ENCODE data around the gene METTL9. TPM values are rescaled to one million over a fixed set of nuclear protein-coding genes. Genes with fewer than 3 reads are reported as not detected.
A peak's percentile ranks its signal among the peaks of the same experiment; 100 is the strongest.

METTL9 gene
- total and polyA plus RNA-seq, 9 of the 15 experiments (the other 6 are each of a cell fraction or from before 2014, with no cell fraction given): 12.2 to 107 (median 79.1) TPM

DNA sequence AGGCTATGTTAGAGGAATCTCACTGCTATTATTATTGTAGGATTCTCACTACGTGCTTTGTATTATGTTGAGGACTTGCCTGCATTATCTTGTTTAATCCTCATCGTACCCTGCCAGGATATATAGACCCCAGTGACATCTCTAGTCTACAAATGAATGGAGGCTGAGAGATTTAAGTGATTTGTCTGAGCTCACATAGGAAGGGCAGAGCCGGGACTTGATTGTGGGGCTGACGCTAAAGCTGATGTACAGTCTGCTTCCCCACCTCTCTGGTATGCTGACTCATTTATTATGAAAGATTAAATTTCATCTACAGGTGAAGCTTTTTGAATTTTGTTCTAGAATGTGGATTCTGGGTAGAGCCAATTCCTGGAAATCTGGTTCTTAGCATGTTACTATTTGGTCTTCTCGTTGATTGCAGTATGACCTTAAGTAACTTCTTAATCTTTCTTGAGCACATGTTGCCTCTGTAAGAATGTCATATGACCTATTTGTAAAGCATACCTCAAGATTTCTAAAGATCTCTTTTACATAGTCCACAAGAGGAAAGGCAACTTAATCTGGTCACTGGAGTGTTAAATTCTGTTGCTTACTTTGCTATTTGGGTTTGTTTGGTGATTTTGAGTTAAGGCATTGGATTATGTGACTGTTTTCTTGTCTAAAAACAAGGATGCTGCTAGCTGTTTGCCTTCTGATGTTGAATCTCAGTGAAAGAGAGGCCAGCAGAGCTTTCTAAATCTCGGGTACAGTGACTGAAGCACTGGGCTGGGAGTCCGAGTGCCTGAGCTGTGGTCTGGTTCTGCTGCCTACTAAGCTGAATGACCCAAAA, 12.4 kb downstream of the METTL9 start (continued):
- TF ChIP-seq E2F5 (CRISPR knock-in tag; IDR thresholded peaks at IDR 0.05) (no peak), PKNOX1 (IDR thresholded peaks at IDR 0.05) (no peak; the same call in 1 of the 2 replicates), BRCA1 (IDR thresholded peaks at IDR 0.05) (no peak), BRCA1 (CRISPR knock-in tag; IDR thresholded peaks at IDR 0.05) (no peak), NEUROD1 (IDR thresholded peaks at IDR 0.05; ENCODE audit: borderline replicate concordance, low read depth, low read length, partially characterized antibody) (no peak), ZNF707 (CRISPR knock-in tag; conservative IDR thresholded peaks at IDR 0.05) (no peak), ZNF282 (CRISPR knock-in tag; IDR thresholded peaks at IDR 0.05) (no peak), GATAD2B (IDR thresholded peaks at IDR 0.05; ENCODE audit: borderline replicate concordance) (no peak), STAT5A (IDR thresholded peaks at IDR 0.05; ENCODE audit: borderline replicate concordance, low read length) (peak; percentile 92), CBX8 (IDR thresholded peaks at IDR 0.05; ENCODE audit: borderline replicate concordance, extremely low read depth, low read depth, low read length, poor library complexity, severe bottlenecking) (no peak), CC2D1A (IDR thresholded peaks at IDR 0.05) (no peak), NFIC (IDR thresholded peaks at IDR 0.05) (peak; percentile 18), SRF (CRISPR knock-in tag; IDR thresholded peaks at IDR 0.05) (no peak), ARID1B (IDR thresholded peaks at IDR 0.05) (peak; percentile 95), MAZ (CRISPR knock-in tag; conservative IDR thresholded peaks at IDR 0.05 in 1 of 2, IDR thresholded peaks at IDR 0.05 in 1 of 2) (no peak), SUPT5H (IDR thresholded peaks at IDR 0.05) (no peak)
- TF ChIP-seq, protein P1, sequence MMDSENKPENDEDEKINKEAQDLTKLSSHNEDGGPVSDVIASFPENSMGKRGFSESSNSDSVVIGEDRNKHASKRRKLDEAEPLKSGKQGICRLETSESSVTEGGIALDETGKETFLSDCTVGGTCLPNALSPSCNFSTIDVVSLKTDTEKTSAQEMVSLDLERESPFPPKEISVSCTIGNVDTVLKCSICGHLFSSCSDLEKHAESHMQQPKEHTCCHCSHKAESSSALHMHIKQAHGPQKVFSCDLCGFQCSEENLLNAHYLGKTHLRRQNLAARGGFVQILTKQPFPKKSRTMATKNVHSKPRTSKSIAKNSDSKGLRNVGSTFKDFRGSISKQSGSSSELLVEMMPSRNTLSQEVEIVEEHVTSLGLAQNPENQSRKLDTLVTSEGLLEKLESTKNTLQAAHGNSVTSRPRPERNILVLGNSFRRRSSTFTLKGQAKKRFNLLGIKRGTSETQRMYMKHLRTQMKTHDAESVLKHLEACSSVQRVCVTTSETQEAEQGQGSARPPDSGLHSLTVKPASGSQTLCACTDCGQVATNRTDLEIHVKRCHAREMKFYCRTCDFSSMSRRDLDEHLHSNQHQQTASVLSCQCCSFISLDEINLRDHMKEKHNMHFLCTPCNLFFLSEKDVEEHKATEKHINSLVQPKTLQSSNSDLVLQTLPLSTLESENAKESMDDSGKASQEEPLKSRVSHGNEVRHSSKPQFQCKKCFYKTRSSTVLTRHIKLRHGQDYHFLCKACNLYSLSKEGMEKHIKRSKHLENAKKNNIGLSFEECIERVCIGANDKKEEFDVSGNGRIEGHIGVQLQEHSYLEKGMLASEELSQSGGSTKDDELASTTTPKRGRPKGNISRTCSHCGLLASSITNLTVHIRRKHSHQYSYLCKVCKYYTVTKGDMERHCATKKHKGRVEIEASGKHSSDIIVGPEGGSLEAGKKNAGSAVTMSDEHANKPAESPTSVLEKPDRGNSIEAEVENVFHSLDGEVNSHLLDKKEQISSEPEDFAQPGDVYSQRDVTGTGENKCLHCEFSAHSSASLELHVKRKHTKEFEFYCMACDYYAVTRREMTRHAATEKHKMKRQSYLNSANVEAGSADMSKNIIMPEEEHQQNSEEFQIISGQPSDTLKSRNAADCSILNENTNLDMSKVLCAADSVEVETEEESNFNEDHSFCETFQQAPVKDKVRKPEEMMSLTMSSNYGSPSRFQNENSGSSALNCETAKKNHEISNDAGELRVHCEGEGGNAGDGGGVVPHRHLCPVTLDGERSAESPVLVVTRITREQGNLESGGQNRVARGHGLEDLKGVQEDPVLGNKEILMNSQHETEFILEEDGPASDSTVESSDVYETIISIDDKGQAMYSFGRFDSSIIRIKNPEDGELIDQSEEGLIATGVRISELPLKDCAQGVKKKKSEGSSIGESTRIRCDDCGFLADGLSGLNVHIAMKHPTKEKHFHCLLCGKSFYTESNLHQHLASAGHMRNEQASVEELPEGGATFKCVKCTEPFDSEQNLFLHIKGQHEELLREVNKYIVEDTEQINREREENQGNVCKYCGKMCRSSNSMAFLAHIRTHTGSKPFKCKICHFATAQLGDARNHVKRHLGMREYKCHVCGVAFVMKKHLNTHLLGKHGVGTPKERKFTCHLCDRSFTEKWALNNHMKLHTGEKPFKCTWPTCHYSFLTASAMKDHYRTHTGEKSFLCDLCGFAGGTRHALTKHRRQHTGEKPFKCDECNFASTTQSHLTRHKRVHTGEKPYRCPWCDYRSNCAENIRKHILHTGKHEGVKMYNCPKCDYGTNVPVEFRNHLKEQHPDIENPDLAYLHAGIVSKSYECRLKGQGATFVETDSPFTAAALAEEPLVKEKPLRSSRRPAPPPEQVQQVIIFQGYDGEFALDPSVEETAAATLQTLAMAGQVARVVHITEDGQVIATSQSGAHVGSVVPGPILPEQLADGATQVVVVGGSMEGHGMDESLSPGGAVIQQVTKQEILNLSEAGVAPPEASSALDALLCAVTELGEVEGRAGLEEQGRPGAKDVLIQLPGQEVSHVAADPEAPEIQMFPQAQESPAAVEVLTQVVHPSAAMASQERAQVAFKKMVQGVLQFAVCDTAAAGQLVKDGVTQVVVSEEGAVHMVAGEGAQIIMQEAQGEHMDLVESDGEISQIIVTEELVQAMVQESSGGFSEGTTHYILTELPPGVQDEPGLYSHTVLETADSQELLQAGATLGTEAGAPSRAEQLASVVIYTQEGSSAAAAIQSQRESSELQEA (IDR thresholded peaks at IDR 0.05; ENCODE audit: low read depth): no peak
- TF ChIP-seq, protein P2, sequence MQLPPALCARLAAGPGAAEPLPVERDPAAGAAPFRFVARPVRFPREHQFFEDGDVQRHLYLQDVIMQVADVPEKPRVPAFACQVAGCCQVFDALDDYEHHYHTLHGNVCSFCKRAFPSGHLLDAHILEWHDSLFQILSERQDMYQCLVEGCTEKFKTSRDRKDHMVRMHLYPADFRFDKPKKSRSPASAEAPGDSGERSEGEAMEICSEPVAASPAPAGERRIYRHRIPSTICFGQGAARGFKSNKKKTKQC (CRISPR knock-in tag; IDR thresholded peaks at IDR 0.05): no peak

Measured in K562 (cell line).